ENCODE measurements around the gene TEKT5.
"Not testable (repeated sequence)": the region's sequence is repeated elsewhere in the genome, so short reads cannot be mapped to it uniquely, and the experiment has no call there.

The TEKT5 gene

DNA sequence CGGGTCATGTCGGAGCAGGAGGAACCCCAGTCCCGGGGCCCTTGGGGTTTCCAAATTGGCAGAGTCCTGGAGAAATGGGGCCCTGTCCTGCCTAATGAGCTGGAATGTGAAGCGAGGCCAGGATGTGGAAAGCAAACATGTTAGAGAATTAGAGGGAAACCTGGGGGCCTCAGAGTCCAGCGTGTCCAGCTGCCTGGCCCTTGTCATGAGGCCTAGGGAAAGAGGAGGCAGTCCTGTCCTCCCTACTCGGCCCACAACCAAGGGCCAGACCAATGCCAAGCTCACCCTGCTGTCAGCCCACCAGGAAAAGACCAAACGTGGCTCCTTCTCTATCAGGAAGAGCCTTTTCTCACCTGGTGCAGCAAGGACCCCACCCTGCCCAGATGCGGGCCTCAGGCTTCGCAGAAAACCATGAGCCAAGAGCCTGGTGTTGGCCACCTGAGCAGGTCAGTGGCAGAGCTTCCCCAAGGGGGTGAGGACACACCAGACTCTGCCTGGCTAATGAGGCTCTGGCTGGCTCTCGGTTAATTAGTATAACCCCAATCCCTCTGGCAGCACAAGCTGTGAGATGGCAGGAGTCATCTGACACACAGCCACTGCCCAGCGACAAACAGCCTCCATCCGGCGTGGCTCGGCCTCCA lies 10.1 kb downstream of the TEKT5 start:
- no peak for DNase-seq

DNA sequence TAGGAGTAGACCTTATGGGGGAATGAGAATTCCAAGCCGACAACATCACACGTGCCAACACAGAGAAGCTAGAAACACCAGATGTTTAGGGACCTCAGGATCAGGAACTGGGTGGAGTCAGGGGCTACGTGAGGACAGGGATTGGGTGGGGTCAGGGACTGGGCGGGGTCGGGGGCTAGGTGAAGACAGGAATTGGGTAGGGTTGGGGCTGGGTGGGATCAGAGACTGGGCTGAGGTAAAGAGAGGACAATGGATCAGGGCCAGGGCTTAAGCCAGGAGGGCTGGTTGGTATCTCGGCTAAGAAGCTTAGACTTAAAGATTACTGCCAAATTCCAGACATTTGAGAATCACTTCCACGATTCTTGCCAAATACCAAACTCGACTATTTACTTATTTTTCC lies 11.6 kb downstream of the TEKT5 start:
- no peak for DNase-seq

DNA sequence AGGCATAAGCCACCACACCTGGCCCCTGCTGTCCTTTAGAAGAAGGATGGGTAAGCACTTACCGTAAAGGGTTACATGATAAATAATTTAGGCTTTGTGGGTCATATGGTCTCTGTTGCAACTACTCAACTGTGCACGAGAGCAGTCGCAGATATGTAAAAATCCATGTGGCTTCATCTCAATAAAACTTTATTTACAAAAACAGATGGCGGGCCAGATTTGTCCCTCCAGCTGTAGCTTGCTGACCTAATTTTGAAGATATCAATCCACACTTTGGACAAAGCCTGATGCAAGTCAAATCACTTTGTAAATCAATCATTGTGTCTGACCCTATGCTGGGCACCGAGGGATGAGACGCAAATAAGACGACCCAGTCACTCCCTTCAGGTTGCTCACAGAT lies 12.1 kb downstream of the TEKT5 start:
- DNase-seq = no peak

DNA sequence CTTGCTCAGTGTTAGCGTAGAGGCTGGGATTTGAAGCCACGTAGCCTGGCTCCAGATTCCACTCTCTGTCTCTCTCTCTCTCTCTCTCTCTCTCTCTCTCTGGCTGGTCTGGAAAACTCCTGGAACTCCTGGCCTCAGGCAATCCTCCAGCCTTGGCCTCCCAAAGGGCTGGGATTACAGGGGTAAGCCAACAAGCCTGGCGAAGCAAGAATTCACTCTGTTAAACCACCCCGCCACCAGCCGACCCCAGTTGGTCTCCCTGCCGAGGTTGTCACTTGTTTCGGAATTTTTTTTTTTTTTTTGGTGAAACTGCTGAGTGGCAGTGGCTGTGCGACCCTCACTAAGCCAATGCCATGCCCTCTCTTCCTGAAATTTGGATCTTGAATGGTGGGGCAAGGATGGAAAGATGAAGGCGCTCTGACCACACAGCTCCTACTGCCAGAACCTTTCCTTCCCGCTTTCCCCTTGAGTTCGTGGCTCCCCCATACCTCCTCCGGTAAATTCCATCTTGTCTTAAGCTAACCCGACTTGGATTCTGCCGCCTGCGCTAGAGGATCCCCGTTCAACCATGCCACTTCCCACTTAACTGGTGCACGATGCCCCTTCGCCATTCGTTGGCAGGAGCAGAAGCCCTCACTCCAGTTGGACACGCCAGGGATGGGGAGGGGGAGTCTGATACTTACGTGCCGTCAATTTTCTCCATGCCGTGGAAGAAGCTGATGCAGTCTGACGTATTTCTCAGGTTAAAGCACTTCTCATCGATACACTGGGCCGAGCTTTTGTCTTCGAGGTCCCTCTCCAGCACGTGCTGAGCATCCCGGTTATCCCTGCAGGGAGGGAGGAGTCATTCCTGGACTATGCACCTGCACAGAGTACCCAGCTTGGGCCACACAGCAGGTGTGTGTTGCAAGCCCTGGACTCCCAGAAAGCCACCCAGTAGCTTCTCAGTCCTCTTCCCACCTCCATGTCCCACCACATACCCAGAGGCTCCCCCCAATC lies 13.1 kb downstream of the TEKT5 start:
- no peak for DNase-seq

DNA sequence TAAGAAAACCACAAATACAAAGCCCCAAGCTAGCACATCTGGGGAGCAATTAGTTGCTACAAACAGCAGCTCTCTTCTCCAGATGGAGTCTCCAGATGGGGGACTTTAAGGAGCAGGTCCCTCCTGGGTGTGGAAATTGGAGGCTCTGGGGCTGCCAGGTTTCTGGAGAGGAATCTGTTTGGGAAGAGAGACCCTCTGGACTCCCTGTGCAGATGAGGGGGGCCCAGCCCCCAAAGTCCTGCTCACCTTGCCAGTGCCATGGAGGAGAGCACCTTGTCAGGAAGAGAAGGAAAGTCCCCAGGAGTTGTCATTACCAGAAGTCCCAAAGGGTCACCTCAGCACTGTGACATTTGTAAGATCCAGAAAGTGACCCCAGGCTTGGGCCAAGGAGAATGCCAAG lies 14.8 kb downstream of the TEKT5 start:
- DNase-seq = no peak

DNA sequence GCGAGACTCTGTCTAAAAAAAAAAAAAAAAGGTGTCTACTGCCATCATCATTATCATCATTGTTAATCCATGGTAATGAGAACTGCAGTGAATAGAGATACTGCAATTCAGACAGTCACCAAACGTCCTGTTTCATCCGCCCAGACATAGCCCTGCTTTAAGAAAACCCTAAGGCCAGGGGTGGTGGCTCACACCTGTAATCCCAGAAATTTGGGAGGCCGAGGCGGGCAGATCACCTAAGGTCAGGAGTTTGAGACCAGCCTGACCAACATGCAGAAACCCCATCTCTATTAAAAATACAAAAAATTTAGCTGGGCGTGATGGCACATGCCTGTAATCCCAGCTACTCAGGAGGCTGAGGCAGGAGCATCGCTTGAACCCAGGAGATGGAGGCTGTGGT lies 15.3 kb downstream of the TEKT5 start:
- not testable (repeated sequence) for DNase-seq

DNA sequence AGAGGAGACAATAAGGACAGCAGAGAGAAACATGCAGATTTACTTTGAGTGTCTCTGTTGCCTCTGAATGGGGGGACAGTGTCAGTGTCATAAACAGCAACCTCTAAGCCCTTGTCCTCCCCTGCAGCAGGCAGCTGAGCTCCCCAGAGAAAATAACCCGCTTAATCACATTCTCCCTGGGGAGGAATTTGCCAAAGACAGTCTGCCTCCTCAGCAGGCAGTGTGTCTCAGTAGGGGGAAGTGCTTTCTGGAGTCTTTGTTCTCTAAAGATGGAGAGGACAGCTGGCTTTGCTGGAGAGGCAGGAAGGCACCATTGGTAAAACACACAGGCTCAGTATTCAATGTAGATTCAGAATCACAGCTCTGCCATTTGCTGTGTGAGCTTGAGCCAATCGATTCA lies 16.1 kb downstream of the TEKT5 start:
- DNase-seq = no peak

DNA sequence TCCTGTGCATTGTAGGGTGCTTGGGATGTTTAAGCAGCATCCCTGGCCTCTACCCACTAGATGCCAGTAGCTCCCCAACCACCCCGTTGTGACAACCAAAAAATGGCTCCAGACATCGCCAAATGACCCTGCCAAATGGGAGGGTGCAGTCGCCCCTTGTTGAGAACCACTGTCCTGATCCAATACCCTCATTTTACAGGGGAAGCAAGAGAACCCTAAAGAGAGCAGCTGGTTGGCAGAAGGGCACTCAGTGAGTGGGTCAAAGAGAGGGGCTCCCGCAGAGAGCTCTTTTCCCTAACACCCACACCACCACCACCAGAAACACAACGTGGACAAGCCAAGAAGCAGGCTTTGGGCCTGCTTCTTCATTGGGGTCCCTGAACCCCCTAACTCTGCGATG lies 18.4 kb downstream of the TEKT5 start:
- no peak for DNase-seq

DNA sequence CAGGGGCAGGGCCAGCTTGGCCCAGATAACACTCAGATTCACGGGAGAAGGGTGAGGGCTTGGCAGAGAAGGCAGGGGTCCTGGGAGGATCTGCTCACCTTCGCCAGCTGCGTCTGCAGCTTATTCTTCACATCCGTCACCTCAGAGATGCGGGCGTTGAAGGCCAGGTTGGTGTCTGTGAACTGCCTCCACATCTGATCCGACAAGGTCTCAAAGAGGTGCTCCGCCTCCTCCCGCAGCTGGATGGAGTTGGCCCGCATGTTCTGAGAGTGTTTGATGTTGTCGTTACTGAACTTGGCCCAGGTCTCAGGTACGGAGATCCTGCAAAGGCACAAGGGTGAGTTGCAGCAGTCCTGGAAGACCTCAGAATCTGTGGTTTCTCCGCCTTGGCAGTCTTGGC lies 18.9 kb downstream of the TEKT5 start:
- DNase-seq = no peak

DNA sequence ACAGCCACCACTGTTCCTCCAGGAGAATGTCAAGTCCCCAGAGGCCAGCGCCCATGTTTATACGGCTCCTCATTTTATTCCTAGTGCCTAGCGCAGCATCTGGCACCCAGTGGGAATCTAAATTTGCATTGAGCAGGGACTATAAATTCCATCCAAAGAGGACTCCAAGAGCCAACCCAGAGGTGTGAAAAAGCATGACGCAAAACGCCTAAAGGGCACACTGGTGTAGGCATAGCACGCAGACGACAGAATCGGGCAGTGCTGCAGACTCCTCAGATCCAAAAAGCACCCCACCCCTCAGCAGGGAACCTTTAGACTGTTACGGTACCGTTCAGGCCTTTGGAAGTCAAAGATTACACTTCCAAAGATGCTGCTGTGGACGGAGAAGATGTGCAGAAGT lies 19.5 kb downstream of the TEKT5 start:
- DNase-seq = no peak

DNA sequence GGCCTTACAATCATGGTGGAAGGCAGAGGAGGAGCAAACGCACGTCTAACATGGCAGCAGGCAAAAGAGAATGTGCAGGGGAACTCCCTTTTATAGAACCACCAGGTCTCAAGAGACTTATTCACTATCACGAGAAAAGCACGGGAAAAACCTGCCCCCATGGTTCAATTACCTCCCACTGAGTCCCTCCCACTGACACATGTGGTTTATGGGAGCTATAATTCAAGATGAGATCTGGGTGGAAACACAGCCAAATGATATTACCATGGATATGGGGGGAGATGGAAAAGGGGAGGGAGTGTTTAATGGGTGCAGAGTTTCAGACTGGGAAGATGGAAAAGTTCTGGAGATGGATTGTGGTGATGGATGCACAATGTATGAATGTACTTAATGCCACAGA lies 23.0 kb downstream of the TEKT5 start:
- no peak for DNase-seq

DNA sequence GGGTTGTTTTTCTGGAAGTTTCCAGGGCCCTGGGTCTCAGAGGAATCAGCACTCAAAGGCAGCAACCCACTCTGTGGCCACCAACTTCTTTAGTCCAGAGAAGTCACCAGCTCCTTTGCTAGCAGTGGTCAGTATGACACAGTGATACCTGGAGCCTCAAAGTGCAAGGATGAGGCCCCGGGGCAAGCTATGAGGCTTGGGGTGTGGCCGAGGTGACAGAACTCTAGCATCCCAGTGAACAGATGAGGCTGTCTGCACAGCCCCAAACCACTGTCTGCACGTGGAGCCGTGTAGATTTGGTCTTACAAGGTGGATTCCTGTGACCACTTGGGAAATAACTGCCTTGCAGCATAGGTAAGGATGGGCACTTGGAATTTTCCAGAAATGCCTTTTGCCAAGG lies 24.9 kb downstream of the TEKT5 start:
- DNase-seq = no peak

DNA sequence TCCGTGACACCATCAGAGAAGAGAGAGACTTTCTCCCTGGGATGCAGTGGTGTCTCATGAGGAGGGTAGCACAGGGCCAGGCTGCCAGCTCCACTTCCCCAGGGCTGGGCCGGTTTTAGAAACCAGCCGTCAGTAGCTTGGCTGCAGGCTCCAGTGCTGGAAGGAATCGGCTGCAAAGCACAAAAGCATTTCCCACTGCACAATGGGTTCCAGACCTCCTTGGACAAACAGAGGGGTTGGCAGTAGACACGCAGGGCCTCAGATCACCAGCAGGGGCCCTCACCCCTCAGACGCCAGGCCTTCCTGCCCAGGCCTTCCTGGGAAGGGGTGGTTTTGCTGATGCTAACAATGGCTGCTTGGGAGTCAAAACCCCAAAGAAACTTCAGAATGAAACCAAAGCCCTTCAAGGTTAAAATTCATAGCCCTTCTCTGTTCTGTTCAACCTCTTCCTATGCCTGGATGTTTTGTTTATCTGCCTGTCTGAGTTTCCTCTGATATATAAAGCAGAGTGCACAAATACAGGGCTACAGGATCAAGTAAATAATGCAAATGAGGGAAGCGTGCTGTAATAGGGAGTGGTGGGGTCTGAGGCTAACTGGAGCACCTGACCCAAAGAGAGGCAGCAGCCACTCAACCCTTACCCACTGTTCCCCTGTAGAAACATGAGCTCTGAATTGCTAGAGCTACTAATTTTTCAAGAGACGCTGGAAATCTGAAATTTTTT lies 26.2 kb downstream of the TEKT5 start:
- no peak for DNase-seq

DNA sequence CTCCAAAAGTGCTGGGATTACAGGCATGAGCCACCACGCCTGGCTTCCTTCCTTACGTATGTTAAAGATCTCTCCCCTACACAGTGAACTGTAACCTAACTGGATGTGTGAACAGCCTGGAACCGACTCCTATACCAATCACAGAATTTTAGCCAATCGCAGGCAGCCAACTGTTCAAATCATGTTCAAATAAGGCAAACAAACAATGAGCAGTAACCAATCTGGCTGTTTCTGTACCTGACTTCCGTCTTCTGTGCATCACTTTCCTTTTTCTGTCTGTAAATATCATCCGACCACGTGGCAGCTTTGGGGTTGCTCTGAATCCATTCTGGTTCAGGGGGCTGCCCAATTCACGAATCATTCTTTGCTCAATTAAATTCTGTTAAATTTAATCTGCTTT lies 27.5 kb downstream of the TEKT5 start:
- no peak for DNase-seq

DNA sequence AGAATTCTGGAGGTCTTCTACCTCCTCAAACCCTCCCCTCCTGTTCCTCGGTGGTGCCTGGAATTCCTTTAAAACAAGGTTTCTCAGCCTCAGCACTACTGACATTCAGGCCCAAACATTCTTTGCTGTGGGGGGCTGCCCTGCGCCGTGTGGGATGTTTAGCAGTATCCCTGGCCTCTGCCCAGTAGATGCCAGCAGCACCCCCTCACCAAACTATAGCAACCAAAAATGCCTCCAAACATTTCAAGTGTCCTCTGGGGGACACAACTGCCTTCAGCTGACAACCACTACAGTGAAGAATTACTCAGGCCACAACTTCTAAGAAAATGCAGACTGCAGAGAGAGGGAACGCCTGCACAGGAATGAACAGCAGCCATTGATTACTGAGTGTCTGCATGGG lies 28.4 kb downstream of the TEKT5 start:
- DNase-seq = no peak

DNA sequence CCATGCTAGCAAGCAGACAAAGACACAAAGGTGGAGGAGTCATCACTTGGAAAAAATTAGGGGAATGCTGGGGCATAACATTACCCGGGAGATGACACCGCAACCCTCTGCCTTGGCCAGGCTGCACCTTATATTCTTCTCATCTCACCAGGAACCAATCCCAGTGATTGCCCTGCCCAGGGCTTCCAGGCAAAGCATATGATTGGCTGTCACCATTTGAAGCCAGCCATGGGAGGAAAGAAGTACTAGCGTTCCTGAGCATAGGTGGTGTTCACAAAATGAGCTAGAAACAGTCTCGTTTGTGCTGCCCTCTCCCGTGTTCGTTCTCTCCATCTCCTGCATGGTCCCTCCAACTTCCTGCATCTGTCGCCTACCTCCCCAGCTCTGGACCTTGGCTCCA lies 29.6 kb downstream of the TEKT5 start:
- DNase-seq = no peak

DNA sequence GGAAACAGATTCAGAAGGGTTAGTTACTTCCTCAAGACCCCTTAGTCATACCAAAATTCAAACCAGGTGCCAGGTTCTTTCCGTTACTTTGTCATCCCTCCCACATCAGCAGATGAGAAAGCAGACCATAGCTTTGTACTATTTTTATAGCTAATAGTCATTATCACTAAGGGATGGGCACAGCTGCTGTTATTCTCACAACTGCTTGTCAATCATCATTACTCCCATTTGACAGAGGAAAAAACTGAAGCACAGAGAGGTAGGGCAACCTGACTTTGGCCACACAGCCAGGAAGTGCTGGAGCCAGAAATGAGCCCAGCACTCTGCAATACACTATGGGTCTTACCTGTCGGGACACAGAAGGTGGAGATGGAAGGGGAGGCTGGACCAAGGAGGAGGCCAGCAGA lies 30.0 kb downstream of the TEKT5 start:
- no peak for DNase-seq

DNA sequence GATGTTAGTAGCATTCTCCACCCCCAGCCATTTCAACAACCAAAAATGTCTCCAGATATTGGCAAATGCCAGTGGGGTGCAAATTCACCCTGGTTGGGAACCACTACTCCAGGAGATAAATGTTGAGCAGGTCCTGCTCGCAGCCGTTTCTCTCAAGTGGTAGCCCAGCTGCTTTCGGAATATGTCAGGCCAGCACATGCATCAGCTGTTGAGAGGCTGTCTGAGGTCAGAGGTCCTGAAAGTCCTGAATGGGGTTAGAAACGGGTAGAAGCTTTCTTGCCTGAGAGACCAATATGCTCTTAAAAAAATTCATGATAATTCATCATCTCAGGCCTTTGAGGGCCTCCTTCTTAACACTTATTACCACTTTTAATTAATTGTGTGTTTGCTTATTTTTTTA lies 31.0 kb downstream of the TEKT5 start:
- no peak for DNase-seq

DNA sequence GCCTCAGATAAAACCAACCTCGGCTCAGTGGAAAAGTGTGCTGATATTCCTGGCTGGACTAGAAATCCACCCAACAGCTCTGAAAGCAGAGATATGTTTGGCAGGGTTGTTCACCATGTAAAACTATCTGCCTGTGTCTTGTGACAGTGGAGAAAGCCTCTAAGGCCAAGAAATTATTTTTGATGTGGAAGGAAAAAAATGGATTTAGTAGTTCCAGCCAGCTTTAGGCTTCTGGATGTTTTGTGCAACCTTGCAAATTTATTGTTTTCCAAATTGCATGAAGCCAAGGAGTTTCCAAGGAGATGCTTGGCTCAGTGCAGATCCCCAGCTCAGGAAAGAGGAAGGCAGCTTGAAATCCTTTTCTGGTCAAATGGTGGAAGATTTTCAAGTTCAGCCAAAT lies 31.6 kb downstream of the TEKT5 start:
- DNase-seq = no peak

DNA sequence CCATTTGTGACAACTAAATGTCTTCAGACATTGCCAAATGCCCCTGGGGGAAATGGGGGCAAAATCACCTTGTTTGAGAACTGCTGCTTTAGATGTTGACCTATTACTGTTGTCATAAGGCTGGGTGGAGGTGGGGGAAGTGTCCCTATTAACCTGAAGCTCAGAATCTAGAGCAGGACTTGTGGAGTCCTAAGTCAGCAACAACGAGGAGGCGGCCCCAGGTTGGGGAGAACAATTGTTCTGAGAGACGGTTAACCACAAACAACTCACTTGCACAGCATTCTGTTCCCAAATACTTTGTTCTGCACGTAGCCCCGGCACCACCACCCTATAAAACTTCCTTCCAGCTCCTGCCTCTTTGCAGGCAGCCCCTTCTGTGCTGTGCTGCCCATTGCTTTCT lies 32.5 kb downstream of the TEKT5 start:
- DNase-seq = no peak

DNA sequence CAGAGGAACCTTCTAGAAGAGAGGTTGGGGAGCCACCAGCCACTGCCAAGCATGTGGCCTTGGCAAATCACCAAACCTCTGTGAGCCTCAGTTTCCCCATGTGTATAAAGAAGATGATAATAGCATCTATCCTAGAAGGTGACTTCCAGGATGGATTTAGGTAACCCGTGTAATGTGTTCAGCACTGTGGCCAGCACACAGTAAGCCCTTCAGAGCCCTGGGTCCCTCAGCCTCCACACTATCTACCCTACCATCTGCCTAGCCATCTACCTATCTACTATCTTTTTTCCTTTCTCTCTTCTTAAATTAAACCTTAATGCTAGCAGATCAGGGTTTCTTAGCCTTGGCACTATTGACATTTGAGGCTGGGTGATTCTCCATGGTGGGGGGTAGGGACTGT lies 33.0 kb downstream of the TEKT5 start:
- no peak for DNase-seq

DNA sequence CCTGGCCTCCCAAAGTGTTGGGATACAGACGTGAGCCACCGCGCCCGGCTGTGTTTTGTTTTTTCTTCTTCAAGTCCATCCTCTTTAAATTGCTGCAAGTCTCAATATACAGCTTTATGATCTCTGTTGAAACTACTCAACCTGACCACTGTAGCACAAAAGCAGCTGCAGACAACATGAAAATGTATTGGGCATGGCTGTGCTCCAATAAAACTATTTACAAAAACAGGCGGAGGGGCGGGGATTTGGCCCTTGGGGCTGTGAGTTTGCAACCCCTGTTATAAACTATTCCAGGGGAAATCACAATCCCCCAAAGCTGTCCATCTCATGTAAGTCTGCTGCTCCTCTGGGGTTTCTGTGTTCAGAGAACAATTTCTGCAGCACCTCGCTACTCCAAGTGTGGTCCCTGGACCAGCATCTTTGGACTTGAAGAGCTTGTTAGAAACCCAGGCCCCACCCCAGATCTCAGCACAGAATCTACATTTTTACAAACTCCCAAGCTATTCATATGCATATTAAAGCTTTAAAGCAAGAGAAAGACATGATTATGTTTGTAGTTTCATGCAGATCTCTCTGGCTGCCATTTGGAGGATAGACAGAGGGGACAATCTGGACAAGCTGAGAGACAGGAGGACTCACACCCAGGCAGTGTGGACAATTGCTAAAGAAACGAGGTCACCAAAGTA lies 33.6 kb downstream of the TEKT5 start:
- no peak for DNase-seq

DNA sequence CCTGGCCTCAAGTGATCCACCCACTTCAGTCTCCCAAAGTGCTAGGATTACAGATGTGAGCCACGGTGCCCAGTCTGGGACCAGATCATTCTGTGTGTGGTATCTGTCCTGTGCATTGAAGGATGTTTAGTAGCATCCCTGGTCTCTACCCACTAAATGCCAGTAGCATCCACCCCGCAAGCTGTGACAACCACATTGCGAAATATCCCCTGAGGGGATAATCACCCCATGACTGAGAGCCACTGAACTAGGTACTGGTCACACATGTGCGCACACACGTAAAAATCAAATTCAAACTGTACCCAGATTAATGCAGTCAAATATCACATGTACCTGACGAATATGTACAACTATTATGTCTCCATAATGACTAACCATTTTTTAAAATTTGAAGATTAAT lies 35.8 kb downstream of the TEKT5 start:
- DNase-seq = no peak

Measured in activated naive CD4-positive, alpha-beta T cell (primary cell).